Medulla oblongata (tissue), 1 donor: ENCODE results near the gene FRK.
A peak's percentile ranks its signal among the peaks of the same experiment; 100 is the strongest.
"Not testable (repeated sequence)": the region's sequence is repeated elsewhere in the genome, so short reads cannot be mapped to it uniquely, and the experiment has no call there.

Source experiments
- DNase-seq: peaks from one replicate; pipeline ENCODE4 v3.0.0-alpha.2; 2015; ENCODE audit errors: extremely low spot score

FRK gene

GRCh38 chr6:115945812-115946211 lies 114.9 kb downstream of the FRK start:
- no peak for DNase-seq

- DNase-seq, result no peak
Observed at GRCh38 chr6:115945306-115945705, 115.4 kb downstream of the FRK start.

- DNase-seq, result not testable (repeated sequence)
Observed at GRCh38 chr6:115944829-115945228, 115.9 kb downstream of the FRK start.

DNA sequence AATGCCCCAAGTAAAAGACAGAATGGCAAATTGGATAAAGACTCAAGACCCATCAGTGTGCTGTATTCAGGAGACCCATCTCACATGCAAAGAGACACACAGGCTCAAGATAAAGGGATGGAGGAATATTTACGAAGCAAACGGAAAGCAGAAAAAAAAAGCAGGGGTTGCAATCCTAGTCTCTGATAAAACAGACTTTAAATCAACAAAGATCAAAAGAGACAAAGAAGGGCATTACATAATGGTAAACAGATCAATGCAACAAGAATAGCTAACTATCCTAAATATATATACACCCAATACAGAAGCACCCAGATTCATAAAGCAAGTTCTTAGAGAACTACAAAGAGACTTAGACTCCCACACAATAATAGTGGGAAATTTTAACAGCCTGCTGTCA lies 123.2 kb downstream of the FRK start:
- DNase-seq, result not testable (repeated sequence)

GRCh38 chr6:115935361-115935760 lies 125.3 kb downstream of the FRK start:
- no peak for DNase-seq

DNA sequence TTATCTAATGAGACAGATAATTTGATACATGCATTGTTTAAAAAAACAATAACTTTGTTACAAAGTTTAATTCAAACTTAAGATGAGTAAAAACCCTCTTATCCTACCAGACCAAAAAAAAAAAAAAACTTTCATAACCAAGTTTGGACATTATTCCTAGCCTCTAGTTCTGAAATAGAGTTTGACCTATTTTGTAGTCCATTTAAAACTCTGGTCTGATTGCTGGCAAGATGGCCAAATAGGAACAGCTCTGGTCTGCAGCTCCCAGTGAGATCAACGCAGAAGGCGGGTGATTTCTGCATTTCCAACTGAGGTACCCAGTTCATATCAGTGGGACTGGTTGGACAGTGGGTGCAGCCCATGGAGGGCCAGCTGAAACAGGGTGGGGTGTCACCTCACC lies 125.9 kb downstream of the FRK start:
- no peak for DNase-seq

DNA sequence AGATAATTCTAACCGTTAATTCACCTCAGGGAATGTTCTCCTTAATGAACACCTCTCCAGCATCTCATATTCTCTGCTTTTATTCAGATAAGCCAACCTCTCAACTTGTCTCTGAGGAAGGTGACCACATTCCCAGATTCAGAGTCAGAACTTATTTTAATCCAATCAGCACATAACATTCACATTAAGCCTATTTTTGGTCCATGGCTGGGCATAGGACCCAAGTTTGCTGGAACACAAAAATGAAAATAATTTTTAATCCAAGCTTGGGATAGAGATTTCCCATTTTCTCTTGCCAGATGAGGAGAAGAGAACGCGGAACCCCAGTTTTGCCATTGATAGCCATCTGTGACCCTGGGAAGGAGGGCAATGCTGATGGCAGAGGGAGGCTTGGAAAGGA lies 126.5 kb downstream of the FRK start:
- DNase-seq, result no peak

GRCh38 chr6:115932481-115932880 lies 128.2 kb downstream of the FRK start:
- no peak for DNase-seq

DNA sequence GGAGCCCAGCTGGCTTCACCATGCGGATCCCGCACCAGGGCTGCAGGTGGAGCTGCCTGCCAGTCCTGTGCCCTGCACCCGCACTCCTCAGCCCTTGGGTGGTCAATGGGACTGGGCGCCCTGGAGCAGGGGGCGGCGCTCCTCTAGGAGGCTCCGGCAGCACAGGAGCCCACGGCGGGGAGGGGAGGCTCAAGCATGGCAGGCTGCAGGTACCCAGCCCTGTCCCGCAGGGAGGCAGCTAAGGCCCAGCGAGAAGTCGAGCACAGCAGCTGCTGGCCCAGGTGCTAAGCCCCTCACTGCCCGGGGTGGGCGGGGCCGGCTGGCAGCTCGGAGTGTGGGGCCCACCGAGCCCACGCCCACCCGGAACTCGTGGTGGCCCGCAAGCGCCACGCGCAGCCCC lies 132.7 kb downstream of the FRK start:
- not testable (repeated sequence) for DNase-seq

DNA sequence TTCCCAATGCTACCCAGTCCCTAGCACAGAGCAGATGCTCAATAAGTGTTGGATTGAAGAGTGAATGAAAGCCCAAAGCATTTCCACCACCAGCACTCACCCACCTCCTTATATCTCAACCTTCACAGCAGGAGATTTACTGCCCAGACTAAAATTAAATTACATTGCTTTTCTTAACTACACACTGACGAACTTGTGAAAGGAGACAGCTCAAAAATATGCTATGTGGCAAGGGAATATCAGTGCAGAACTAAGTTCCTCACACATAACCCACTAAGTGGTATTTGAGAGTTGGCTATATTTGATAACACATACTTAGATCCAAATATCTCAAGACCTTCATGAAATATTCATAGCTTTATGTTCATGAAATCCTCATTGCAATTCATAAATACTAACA lies 137.7 kb downstream of the FRK start:
- no peak for DNase-seq

DNA sequence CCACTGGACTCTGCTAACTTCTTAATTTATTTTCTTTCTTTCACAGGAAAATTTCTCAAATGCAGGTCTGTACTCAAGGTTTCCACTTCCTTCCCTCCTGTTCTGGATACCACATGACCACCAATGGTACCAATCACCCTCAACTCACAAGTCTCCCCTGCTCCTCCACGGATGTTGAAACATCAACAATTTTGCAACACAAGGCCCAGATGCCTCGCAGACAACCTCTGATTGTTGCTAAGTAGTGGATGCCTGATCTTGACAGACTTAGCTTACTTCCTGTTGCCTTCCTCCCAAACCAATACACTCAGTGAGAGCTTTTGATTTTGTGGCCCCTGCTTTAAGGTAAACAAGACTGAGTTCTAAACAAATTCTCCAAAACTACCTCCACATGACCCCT lies 146.6 kb downstream of the FRK start:
- DNase-seq, result no peak

DNA sequence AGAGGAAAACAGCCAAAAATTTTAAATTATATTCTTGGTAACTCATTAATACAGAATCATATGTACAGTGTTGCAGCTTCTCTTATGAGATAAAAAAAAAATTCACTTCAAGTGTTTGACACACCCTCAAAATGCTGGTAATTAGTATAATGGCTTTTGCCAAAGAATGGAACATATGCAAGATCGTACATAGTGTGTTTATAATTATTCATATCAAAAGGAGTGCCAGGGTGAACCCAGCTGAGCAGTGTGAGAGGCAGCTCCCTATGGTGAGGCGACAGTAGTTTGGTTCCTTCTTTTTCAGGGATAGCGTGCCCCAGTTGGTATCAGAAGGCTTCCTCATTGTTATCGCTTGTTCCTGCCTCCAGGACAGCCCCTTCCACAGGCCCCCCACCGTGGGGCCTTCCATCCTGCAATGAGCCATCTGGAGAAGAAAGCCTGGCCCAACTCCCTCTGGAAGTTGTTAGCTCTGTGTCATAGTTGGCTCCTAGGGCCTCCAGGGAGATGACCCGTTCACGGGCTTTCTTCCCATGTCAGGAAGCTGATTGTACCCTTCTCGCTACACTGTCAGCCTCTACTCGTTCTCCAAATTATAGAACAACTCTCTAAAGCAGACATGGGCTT lies 150.7 kb downstream of the FRK start:
- no peak for DNase-seq

- DNase-seq, result no peak
Observed at GRCh38 chr6:115908906-115909559, 151.7 kb downstream of the FRK start.

DNA sequence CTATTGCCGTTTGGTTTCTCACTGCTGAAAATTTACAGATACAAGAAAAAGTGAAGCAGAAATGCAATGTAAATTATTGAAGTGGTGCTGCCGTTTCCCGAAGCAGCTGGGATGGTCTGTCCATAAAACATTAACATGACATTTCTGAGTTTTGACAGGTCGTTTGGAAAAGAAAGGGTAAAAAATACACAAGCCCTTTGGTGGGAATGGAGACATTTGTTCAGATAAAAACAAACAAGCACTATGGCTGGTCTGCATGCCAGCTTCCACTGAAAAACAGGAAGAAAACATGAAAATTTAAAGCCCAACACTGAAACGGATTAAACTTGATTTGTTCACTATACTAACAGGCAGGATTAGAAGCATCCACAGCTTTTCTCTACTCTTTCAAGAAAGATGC lies 155.2 kb downstream of the FRK start:
- DNase-seq, result no peak

GRCh38 chr6:115902436-115902835 lies 158.3 kb downstream of the FRK start:
- DNase-seq, result no peak

DNA sequence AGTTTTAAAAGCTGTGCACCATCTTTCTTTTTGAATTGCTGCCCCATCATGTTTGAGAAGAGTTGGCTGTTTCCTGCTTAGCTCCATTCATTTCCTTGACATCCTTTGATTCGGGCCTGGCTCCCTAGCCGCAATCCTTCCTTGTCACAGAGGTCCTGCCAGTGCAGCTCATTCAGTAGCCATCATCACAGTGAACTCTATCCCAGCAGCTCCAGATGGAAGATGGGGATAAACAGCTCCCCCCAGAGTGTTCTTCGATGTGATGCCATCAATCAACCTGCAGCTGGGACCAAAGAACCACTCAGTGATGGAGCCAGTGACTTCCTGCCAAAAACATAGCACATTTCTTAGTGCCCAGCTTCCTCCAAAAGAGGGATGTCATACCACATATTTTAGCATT lies 158.8 kb downstream of the FRK start:
- DNase-seq, result peak; percentile 58

DNA sequence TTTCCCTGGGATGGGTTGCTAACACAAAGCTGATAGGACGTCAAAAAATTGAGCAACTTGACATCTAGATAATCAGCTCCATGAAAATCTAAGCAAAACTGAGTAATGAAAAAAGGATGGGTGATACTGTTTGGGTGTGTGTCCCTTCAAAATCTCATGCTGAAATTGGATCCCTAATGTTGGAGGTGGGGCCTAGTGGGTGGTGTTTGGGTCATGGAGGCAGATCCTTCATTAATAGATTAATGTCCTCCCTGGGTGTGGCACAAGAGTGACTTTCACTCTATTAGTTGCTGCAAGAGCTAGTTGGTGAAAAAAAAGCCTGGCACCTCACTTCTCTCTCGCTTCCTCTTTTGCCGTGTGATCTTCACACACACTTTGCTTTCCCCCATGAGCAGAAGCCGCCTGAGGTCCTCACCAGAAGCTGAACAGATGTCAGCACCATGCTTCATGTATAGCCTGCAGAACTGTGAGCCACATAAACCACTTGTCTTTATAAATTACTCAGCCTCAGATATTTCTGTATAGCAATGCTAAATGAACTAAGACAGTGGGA lies 160.9 kb downstream of the FRK start:
- no peak for DNase-seq

- DNase-seq, result no peak
Observed at GRCh38 chr6:115898246-115898645, 162.4 kb downstream of the FRK start.

DNA sequence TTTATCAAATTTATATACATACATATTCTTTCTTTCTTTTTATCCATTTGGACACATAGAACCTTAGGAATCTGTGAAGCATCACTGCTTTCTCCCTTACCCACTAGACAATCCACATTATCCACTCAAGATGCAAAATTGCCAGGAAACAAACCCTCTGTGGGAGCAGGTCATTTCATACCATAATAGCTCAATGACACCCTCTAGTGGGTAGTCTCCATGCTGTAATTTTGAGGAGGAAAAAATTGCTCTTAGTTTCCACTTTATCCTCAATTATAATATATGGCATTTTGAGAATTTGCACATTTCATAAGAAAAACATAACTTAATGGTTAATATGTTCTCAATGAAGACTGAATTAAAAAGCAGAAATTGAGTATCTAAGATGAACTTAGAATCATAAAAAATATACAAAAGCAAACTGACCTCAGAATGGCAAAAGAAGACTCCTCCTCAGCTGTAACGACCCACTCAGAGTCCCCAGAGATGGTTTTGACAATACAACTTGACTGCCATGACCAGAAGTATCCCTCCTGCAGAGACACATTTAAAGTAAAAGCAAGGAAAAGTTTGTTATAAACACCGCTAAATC lies 164.1 kb downstream of the FRK start:
- DNase-seq, result peak; percentile 76

DNA sequence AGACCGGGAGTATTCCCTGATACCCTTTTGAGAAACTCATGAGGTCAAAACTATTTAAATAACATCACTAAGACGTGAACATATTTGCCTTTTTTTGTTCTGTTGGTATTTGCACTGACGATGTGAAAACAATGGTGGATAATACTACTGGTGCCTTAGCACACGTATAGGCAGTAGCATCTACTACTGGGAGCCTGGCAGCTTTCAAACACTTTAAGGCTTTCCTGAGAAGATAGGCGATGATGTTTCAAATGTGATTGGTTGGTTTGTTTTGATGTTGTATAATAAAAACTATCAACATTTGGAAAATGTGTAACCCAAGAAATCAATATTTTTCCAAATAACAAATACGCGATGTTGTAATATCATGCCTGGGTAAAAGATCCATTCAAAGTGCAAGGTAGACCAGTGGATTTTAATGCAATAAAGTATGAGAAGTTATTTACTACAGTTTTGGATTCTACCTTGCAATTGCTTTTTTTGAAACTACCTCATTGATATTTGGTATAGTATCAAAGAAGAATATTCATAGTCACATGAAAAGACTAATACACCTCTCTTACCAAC lies 166.2 kb downstream of the FRK start:
- DNase-seq, result no peak

DNA sequence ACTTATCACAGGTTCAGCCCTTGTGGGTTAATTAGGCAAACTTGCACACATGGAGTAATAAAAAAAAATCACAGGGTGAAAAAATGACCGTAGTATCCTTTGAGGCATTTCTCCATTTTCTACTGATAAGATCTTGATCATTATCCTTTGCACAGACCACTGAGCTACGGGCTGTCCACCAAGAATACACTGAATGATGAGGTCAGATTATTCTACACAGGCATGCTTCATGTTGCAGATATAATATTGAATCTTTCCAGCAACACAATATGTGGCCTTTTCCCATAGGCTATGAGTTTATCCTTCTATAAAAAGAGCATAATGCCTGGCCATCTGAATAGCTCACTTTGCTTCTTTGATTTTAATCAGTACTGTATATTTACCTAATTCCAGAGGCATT lies 168.9 kb downstream of the FRK start:
- no peak for DNase-seq

DNA sequence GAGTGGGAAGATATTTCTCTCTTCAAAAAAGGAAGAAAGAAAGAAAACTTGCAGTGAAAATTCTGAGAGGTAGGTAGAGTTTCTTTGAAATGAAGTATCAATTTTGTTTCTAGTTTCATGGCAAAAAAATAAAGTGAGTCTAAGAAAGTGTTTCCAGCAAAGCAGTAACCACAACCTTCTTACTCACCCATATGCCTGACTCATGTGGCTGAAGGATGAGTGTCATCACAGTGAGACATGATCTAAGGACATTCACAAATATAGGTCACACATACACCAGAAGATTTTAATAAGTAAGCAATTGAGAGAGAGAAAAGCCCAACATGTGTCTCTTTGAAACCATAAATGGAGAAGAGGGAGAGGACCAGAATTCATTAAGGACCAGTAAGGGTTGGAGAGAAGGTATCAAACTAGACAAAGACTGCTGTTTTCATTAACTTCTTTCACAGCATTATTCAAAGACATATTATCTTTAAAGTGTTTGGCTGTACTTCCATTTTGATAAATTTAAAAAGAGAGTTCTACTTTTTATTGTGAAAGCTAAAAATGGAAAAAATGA lies 169.5 kb downstream of the FRK start:
- no peak for DNase-seq

DNA sequence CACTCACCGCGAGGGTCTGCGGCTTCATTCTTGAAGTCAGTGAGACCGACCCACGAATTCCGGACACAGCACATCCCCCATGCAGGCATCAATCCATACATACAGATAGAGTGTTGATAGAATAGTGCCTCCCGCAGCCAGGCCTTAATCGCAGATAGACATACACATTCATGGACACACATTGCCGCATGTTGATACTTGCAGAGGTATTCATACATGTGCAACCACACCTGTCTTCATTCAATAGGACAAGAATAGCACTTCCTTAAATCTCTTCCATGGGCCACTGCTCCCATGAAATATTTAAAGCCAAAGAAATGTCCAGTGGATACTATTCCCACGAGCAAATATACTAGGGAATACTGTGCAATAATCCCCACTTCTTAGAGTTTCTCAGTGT lies 170.5 kb downstream of the FRK start:
- no peak for DNase-seq
